Measurements from ENCODE around the gene NBPF4. TPM values are rescaled to one million over a fixed set of nuclear protein-coding genes. Genes with fewer than 3 reads are reported as not detected.

The NBPF4 gene
- total RNA-seq, 1 experiment from 2014 or later = not detected

Other genes with a start within 250 kb of the NBPF4 start
- gene SLC25A24, start 43.7 kb downstream of the NBPF4 start, total RNA-seq (2014; rRNA removed; shearing (Covaris generic)) = 51.8 and 65.6 TPM in 2 replicates
- not detected in 2 replicates for gene NBPF6, start 206.3 kb upstream of the NBPF4 start, total RNA-seq (2014; rRNA removed; shearing (Covaris generic))

Data from M059J (cell line).